ENCODE measurements around the gene SBF2. TPM values are rescaled to one million over a fixed set of nuclear protein-coding genes. Genes with fewer than 3 reads are reported as not detected.

SBF2 gene
- total and polyA plus RNA-seq, 9 of the 15 experiments (the other 6 are each of a cell fraction or from before 2014, with no cell fraction given): 0.80 to 9.5 (median 5.0) TPM

GRCh38 chr11:10118865-10119264, 175.2 kb downstream of the SBF2 start (continued):
- no peak for TF ChIP-seq FOXP4 (CRISPR knock-in tag; IDR thresholded peaks at IDR 0.05; ENCODE audit: borderline replicate concordance)
- TF ChIP-seq, protein P1, sequence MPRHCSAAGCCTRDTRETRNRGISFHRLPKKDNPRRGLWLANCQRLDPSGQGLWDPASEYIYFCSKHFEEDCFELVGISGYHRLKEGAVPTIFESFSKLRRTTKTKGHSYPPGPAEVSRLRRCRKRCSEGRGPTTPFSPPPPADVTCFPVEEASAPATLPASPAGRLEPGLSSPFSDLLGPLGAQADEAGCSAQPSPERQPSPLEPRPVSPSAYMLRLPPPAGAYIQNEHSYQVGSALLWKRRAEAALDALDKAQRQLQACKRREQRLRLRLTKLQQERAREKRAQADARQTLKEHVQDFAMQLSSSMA (CRISPR knock-in tag; IDR thresholded peaks at IDR 0.05): no peak
- TF ChIP-seq PTTG1 (tag; IDR thresholded peaks at IDR 0.05; ENCODE audit: low read depth): no peak

GRCh38 chr11:10117709-10118351, 176.2 kb downstream of the SBF2 start:
- no TSS peak for BruUV-seq (replicated peaks)
- Histone ChIP-seq H3K79me2 (ENCODE audit: control insufficient read depth, insufficient read depth, low read length) (no peaks in the 10 kb centered on the region), H3K4me2 (ENCODE audit: insufficient read depth, low read length) (no peak overlapping the region), H3K4me3 (no peak overlapping the region), H4K20me1 (replicated peaks; ENCODE audit: control insufficient read depth, insufficient read depth, low read length) (no peaks in the 10 kb centered on the region), H3K9me1 (ENCODE audit: control insufficient read depth, insufficient read depth, low read length) (no peaks in the 10 kb centered on the region), H3K9me3 (replicated peaks; ENCODE audit: control insufficient read depth, insufficient read depth, low read depth, low read length) (no peaks in the 10 kb centered on the region), H2AFZ (ENCODE audit: low read depth, low read length) (no peak overlapping the region), H3K27me3 (ENCODE audit: control insufficient read depth in 2 of 2, insufficient read depth in 2 of 2, low read length in 2 of 2) (peaks cover 0 to 3% of the 10 kb centered on the region in 2 experiments; a peak in 1 of 5 replicates), H3K4me1 (replicated peaks in 1 of 2; ENCODE audit: control insufficient read depth in 2 of 2, insufficient read depth in 2 of 2, low read length in 2 of 2) (no peaks in the 10 kb centered on the region), H3K9ac (ENCODE audit: insufficient read depth in 1 of 2, low read depth in 2 of 2, low read length in 2 of 2) (no peak overlapping the region), H3K36me3 (ENCODE audit: control insufficient read depth, insufficient read depth, low read length) (no peaks in the 10 kb centered on the region), H3K27ac (ENCODE audit: extremely low read depth, low read depth, low read length) (no peak overlapping the region)
- in situ Hi-C loops (cut with MboI) (no loop called here), intact Hi-C loops (cut with micrococcal nuclease) (no loop called here)
- TF ChIP-seq IFI16 (CRISPR knock-in tag; IDR thresholded peaks at IDR 0.05): no peak
- TF ChIP-seq GATAD2A (IDR thresholded peaks at IDR 0.05): no peak
- no peak for TF ChIP-seq NCOA4 (IDR thresholded peaks at IDR 0.05; ENCODE audit: partially characterized antibody)
- no peak for TF ChIP-seq HNRNPH1 (optimal IDR thresholded peaks at IDR 0.05; ENCODE audit: low read depth, low read length)
- TF ChIP-seq POLR3G (IDR thresholded peaks at IDR 0.05; ENCODE audit: extremely low read depth, insufficient read length, insufficient replicate concordance): no peak
- no peak for TF ChIP-seq MCM7 (IDR thresholded peaks at IDR 0.05)
- TF ChIP-seq YY1 (IDR thresholded peaks at IDR 0.05; ENCODE audit: borderline replicate concordance in 1 of 3, control insufficient read depth in 1 of 3, extremely low read depth in 1 of 3, insufficient read depth in 3 of 3, insufficient read length in 1 of 3, insufficient replicate concordance in 2 of 3, low read depth in 1 of 3, low read length in 2 of 3): no peak
- WGBS (ENCODE audit: insufficient coverage, low coverage, missing lambda C conversion rate): 1% methylated on average over 3 of the region's 3 CpGs
- POLR2A ChIA-PET: interaction anchor here (0.6 kb wide), 1 partner anchor 191 kb away, joined by 3 read pairs; no protein-coding TSS in a partner anchor
- DNase-seq (ENCODE audit: extremely low read depth in 1 of 4, low spot score in 3 of 4) (no peak), FAIRE-seq (no peak), ATAC-seq (no peak)
- CTCF ChIA-PET (ENCODE audit: low intra/inter-chr PET ratio): no interaction called here
